Measurements from ENCODE around the gene MSI2. TPM values are rescaled to one million over a fixed set of nuclear protein-coding genes. Genes with fewer than 3 reads are reported as not detected.

The MSI2 gene
- total RNA-seq, 4 donors from 2014 or later, result 15.9 to 22.9 (median 17.0) TPM

- no peak overlapping the region for H3K4me3 ChIP-seq
- no peak for DNase-seq
- no peaks in the 10 kb centered on the region for H3K9me3 ChIP-seq
- WGBS, 2 donors, result 53 to 83% methylated on average over 1 of the region's 1 CpG
- peak overlapping the region in 2 of 4 donors; percentile 6 to 44 for H3K27ac ChIP-seq
- peaks cover 5 to 37% (median 17%) of the 10 kb centered on the region in 3 donors for H3K4me1 ChIP-seq
- no peaks in the 10 kb centered on the region for H3K27me3 ChIP-seq
- intact Hi-C loops (cut with DNase I), result loop anchor here (5.0 kb wide), 1 partner anchor 67 kb away; no protein-coding TSS in a partner anchor
- H3K36me3 ChIP-seq, result no peaks in the 10 kb centered on the region
- TF ChIP-seq, protein P1, sequence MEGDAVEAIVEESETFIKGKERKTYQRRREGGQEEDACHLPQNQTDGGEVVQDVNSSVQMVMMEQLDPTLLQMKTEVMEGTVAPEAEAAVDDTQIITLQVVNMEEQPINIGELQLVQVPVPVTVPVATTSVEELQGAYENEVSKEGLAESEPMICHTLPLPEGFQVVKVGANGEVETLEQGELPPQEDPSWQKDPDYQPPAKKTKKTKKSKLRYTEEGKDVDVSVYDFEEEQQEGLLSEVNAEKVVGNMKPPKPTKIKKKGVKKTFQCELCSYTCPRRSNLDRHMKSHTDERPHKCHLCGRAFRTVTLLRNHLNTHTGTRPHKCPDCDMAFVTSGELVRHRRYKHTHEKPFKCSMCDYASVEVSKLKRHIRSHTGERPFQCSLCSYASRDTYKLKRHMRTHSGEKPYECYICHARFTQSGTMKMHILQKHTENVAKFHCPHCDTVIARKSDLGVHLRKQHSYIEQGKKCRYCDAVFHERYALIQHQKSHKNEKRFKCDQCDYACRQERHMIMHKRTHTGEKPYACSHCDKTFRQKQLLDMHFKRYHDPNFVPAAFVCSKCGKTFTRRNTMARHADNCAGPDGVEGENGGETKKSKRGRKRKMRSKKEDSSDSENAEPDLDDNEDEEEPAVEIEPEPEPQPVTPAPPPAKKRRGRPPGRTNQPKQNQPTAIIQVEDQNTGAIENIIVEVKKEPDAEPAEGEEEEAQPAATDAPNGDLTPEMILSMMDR (IDR thresholded peaks at IDR 0.05), result no peak
- TF ChIP-seq POLR2A (IDR thresholded peaks at IDR 0.05), result no peak
Measured at GRCh38 chr17:57600074-57600473, 343.8 kb downstream of the MSI2 start.

- Histone ChIP-seq H3K27ac (peak overlapping the region in 2 of 4 donors; percentile 17 to 51), H3K9me3 (no peaks in the 10 kb centered on the region), H3K27me3 (no peaks in the 10 kb centered on the region), H3K4me1 (peaks cover 16 to 49% (median 29%) of the 10 kb centered on the region in 3 donors), H3K4me3 (no peak overlapping the region), H3K36me3 (no peaks in the 10 kb centered on the region)
- TF ChIP-seq POLR2A (IDR thresholded peaks at IDR 0.05), result no peak
- TF ChIP-seq, protein P1 (IDR thresholded peaks at IDR 0.05), result no peak
- intact Hi-C loops (cut with DNase I), result loop anchor here (5.0 kb wide), 1 partner anchor 66 kb away; no protein-coding TSS in a partner anchor
- no peak for DNase-seq
- WGBS, 2 donors, result 93 to 96% methylated on average over 4 to 9 of the region's 13 CpGs
Measured at GRCh38 chr17:57601143-57601735, 344.9 kb downstream of the MSI2 start.

- no peaks in the 10 kb centered on the region for H3K9me3 ChIP-seq
- TF ChIP-seq, protein P1 (IDR thresholded peaks at IDR 0.05), result no peak
- TF ChIP-seq POLR2A (IDR thresholded peaks at IDR 0.05), result no peak
- WGBS, 2 donors, result 82% methylated on average over 4 of the region's 6 CpGs; no CpG with 5 or more reads in 1 of the 2 donors
- H3K27me3 ChIP-seq, result no peaks in the 10 kb centered on the region
- peaks cover 16 to 60% (median 32%) of the 10 kb centered on the region in 3 donors for H3K4me1 ChIP-seq
- no peak overlapping the region for H3K4me3 ChIP-seq
- DNase-seq, result no peak
- intact Hi-C loops (cut with DNase I), result loop anchor here (5.0 kb wide), 1 partner anchor 64 kb away; no protein-coding TSS in a partner anchor
- no peak overlapping the region for H3K27ac ChIP-seq
- H3K36me3 ChIP-seq, result no peaks in the 10 kb centered on the region
Measured at GRCh38 chr17:57602896-57603295, 346.6 kb downstream of the MSI2 start.

DNA sequence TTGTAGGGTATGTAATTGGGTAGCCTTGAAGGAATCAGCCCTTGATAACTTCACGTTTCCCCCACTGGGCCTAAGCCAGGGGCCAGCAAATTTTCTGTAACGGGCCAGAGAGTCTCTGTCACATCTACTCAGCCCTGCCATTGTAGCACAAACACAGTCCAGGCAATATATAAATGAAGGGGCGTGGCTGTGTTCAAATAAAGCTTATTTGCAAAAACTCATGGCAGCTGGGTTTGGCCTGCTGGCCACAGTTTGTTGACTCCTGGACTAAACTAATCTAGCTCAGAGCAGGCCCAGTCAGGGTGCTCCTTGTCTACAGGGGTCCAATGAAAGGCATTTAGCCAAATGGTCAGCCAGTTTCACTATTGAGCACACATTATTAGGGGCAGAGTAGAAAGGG is 347.2 kb downstream of the MSI2 start:
- peaks cover 23 to 62% (median 35%) of the 10 kb centered on the region in 3 donors for H3K4me1 ChIP-seq
- no peaks in the 10 kb centered on the region for H3K9me3 ChIP-seq
- no peak overlapping the region for H3K4me3 ChIP-seq
- no peaks in the 10 kb centered on the region for H3K36me3 ChIP-seq
- H3K27me3 ChIP-seq, result no peaks in the 10 kb centered on the region
- 79 to 80% methylated on average over 1 to 2 of the region's 3 CpGs for WGBS, 2 donors
- no peak for DNase-seq
- intact Hi-C loops (cut with DNase I), result loop anchor here (5.0 kb wide), 1 partner anchor 64 kb away; no protein-coding TSS in a partner anchor
- peak overlapping the region in 2 of 4 donors; percentile 59 to 75 for H3K27ac ChIP-seq
- TF ChIP-seq POLR2A (IDR thresholded peaks at IDR 0.05), result no peak
- TF ChIP-seq, protein P1 (IDR thresholded peaks at IDR 0.05), result no peak

DNA sequence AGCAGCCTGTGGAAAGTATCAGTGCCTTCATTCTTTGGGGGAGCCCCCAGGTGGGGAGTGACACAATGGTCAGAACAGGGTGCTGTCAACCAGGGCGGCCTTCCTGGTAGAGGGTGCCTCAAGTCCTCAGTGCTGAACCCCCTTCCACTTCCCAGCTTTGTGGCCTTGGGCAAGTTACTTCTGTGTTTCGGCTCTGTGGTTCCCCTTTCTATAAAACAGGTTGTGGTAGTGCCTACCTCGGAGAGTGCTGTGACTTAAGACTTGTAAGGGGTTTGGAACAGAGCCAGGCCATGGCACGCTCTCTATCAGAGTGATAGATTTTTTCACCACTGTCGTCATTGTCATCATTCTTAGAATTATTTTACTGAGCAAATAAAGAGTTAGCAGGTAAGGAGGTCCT is 347.7 kb downstream of the MSI2 start:
- 57 to 67% methylated on average over 4 to 5 of the region's 5 CpGs for WGBS, 2 donors
- Histone ChIP-seq H3K9me3 (no peaks in the 10 kb centered on the region), H3K27me3 (no peaks in the 10 kb centered on the region), H3K4me1 (peaks cover 24 to 66% (median 35%) of the 10 kb centered on the region in 3 donors), H3K36me3 (no peaks in the 10 kb centered on the region), H3K27ac (peak overlapping the region in 3 of 4 donors; percentile 52 to 75 (median 68)), H3K4me3 (no peak overlapping the region)
- TF ChIP-seq, protein P1 (IDR thresholded peaks at IDR 0.05), result no peak
- TF ChIP-seq POLR2A (IDR thresholded peaks at IDR 0.05), result no peak
- intact Hi-C loops (cut with DNase I), result loop anchor here (5.0 kb wide), 1 partner anchor 63 kb away; no protein-coding TSS in a partner anchor
- DNase-seq, result no peak
